K562 (cell line): ENCODE measurements around the gene IRAK4. TPM values are rescaled to one million over a fixed set of nuclear protein-coding genes. Genes with fewer than 3 reads are reported as not detected.

ENCODE experiments used
- ATF2 ChIP-seq: sonication (generic); formaldehyde crosslinking; IDR thresholded peaks from 2 replicates; pipeline ENCODE4 v1.8.1; 2022; ENCODE audit warnings: missing genetic modification reagents
- BCLAF1 ChIP-seq, 2 experiments: fragments of 450-650 bp in 1 of 2; IDR thresholded peaks; 2 replicates each; pipeline ENCODE4 v1.6.1; 2011 to 2017; ENCODE audit warnings: low read depth in 2 of 2, antibody characterized with exemption in 1 of 2, borderline replicate concordance in 1 of 2, low read length in 1 of 2, mild to moderate bottlenecking in 1 of 2, mixed read lengths in 1 of 2; ENCODE audit not compliant: control insufficient read depth in 1 of 2
- CEBPB ChIP-seq: fragments of 450-650 bp; IDR thresholded peaks from 2 replicates; pipeline ENCODE4 v1.6.1; 2016; ENCODE audit warnings: missing genetic modification characterization, missing compliant biosample characterization
- CTBP1 ChIP-seq: fragments of 450-650 bp; IDR thresholded peaks from 2 replicates; pipeline ENCODE4 v1.6.1; 2016; ENCODE audit warnings: borderline replicate concordance
- DNMT1 ChIP-seq: fragments of 450-650 bp; IDR thresholded peaks from 2 replicates; pipeline ENCODE4 v1.6.1; 2016; ENCODE audit warnings: antibody characterized with exemption, mild to moderate bottlenecking
- MAFK ChIP-seq: IDR thresholded peaks from 2 replicates; pipeline ENCODE4 v1.6.1; 2011; ENCODE audit warnings: low read length, improper control_type of control experiment
- TCF15 ChIP-seq: fragments of 250-450 bp; sonication (Bioruptor Pico); IDR thresholded peaks from 2 replicates; pipeline ENCODE4 v1.8.0; 2022; ENCODE audit warnings: moderate library complexity, mild to moderate bottlenecking, inconsistent platforms
- ZMIZ1 ChIP-seq, 2 experiments: fragments of 150-350 bp in 1 of 2; IDR thresholded peaks; 2 replicates each; pipeline ENCODE4 v1.6.1; 2012 to 2016; ENCODE audit warnings: low read depth in 2 of 2, low read length in 2 of 2, mild to moderate bottlenecking in 1 of 2, moderate library complexity in 1 of 2
- ZNF140 ChIP-seq: fragments of 250-450 bp; sonication (Bioruptor Pico); IDR thresholded peaks from 2 replicates; pipeline ENCODE4 v1.8.0; 2021; ENCODE audit warnings: moderate library complexity, mild to moderate bottlenecking, inconsistent platforms
- ZNF449 ChIP-seq: fragments of 250-450 bp; sonication (Bioruptor Pico); IDR thresholded peaks from 2 replicates; pipeline ENCODE4 v1.8.0; 2022; ENCODE audit warnings: moderate library complexity, mild to moderate bottlenecking, inconsistent platforms
- ZNF518B ChIP-seq: fragments of 250-450 bp; sonication (Bioruptor Pico); IDR thresholded peaks from 2 replicates; pipeline ENCODE4 v1.5.0; 2021; ENCODE audit warnings: mild to moderate bottlenecking, moderate library complexity
- polyA plus RNA-seq, 8 experiments: library from polyadenylated mRNA; depleted of rRNA in 4 of 8; stranded (reverse) in 5 of 8; unstranded in 3 of 8; fragments of >200 nt; fragmentation: Nextera tagmentation in 2 of 8; fragmentation: Illumina TruSeq in 1 of 8; extraction: Ambion mirVana in 2 of 8; extraction: Trizol in 1 of 8; gene quantifications; 2 replicates each; pipeline versions ENCODE4 v1.2.1 to v1.2.3, GENCODE V29; 2011 to 2014; ENCODE audit warnings: inconsistent platforms in 1 of 8, missing spikeins in 1 of 8
- total RNA-seq, 7 experiments: library from RNA; depleted of rRNA in 6 of 7; stranded (reverse); fragments of >200 nt in 6 of 7; fragmentation: Illumina TruSeq in 2 of 7; extraction: Trizol in 2 of 7; gene quantifications; 2 replicates each; pipeline versions ENCODE4 v1.2.1 to v1.2.3, GENCODE V29; 2011 to 2021; ENCODE audit warnings: low replicate concordance in 1 of 7

IRAK4 gene
- total and polyA plus RNA-seq, 9 of the 15 experiments (the other 6 are each of a cell fraction or from before 2014, with no cell fraction given), result 10.8 to 34.5 (median 16.0) TPM

GRCh38 chr12:43805860-43806736 is 47.3 kb downstream of the IRAK4 start, which contains the start of gene TWF1 (continued):
- TF ChIP-seq ZMIZ1 (IDR thresholded peaks at IDR 0.05; ENCODE audit: low read depth in 2 of 2, low read length in 2 of 2) (0 out of 4 replicates have a peak, but pooled peaks of 1 of the 2 experiments have one; percentile 15), CEBPB (tag) (no peak), CTBP1 (peak; percentile 58; the same call in 1 of the 2 replicates), ZNF518B (CRISPR knock-in tag) (no peak), ZNF140 (CRISPR knock-in tag) (no peak), TCF15 (CRISPR knock-in tag) (no peak), ATF2 (CRISPR knock-in tag) (no peak; the same call in 1 of the 2 replicates), MAFK (peak; percentile 49), BCLAF1 (IDR thresholded peaks at IDR 0.05; ENCODE audit: borderline replicate concordance in 1 of 2, control insufficient read depth in 1 of 2, low read depth in 2 of 2, low read length in 1 of 2) (no peak), ZNF449 (CRISPR knock-in tag) (no peak), DNMT1 (no peak)
